BE2C (cell line): ENCODE results near the gene METTL15.
"Not testable (repeated sequence)": the region's sequence is repeated elsewhere in the genome, so short reads cannot be mapped to it uniquely, and the experiment has no call there.

Experiments
- DNase-seq: peaks from one replicate; pipeline ENCODE4 v3.0.0-alpha.2; 2020
- H3K27me3 ChIP-seq: fragments of 250-450 bp; sonication (Bioruptor Pico); 2 replicates; pipeline ENCODE4 v1.5.1; 2020; ENCODE audit warnings: mild to moderate bottlenecking
- H3K36me3 ChIP-seq: fragments of 250-450 bp; sonication (Bioruptor Pico); 2 replicates; pipeline ENCODE4 v1.5.1; 2020; ENCODE audit warnings: mild to moderate bottlenecking
- H3K4me1 ChIP-seq: fragments of 250-450 bp; sonication (Bioruptor Pico); 2 replicates; pipeline ENCODE4 v1.5.1; 2020
- H3K4me3 ChIP-seq: 2 replicates; pipeline ENCODE4 v1.5.1; 2011; ENCODE audit warnings: low read depth, low read length
- H3K9me3 ChIP-seq: fragments of 250-450 bp; sonication (Bioruptor Pico); 2 replicates; pipeline ENCODE4 v1.5.1; 2020
- CTCF ChIP-seq: IDR thresholded peaks from 2 replicates; pipeline ENCODE4 v1.5.1; 2012; ENCODE audit warnings: mild to moderate bottlenecking, low read depth, low read length

METTL15 gene

GRCh38 chr11:28366549-28367346 is 258.6 kb downstream of the METTL15 start:
- Histone ChIP-seq H3K27me3 (no peaks in the 10 kb centered on the region), H3K36me3 (no peaks in the 10 kb centered on the region), H3K4me1 (no peaks in the 10 kb centered on the region), H3K4me3 (no peak overlapping the region), H3K9me3 (no peaks in the 10 kb centered on the region)
- TF ChIP-seq CTCF: no peak
- DNase-seq: no peak

- H3K27me3 ChIP-seq, H3K9me3 ChIP-seq, H3K4me1 ChIP-seq, H3K36me3 ChIP-seq, DNase-seq, H3K4me3 ChIP-seq: not testable (repeated sequence)
Measured at GRCh38 chr11:28378095-28378494, 269.9 kb downstream of the METTL15 start.
